NCI-H2196 treated with DMSO at 0.1 percent for 48 hours (cell line): ENCODE data around the gene EPOP.

Experiments used
- DNase-seq: peaks from one replicate; lab custom pipeline; 2025; ENCODE audit not compliant: unreplicated experiment; lab: John Stamatoyannopoulos, UW

Gene EPOP

GRCh38 chr17:38674014-38674748, 576 bp downstream of the EPOP start:
- DNase-seq: no peak

DNA sequence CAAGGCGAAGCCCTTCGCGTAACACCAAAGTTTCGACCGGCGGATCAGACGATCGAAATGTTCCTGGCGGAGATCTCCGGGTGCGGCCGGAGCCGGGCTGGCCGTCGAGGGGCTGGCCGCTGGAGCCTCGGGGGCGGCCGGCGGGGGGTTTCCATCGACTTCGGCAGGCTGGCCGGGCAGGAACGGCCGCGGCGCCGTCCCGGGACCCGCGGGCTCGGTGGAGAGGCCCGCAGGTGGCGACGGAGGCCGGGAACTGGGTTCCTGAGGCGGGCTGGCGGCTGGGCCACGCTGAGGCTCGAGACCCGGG, 1.1 kb downstream of the EPOP start:
- DNase-seq: no peak

DNA sequence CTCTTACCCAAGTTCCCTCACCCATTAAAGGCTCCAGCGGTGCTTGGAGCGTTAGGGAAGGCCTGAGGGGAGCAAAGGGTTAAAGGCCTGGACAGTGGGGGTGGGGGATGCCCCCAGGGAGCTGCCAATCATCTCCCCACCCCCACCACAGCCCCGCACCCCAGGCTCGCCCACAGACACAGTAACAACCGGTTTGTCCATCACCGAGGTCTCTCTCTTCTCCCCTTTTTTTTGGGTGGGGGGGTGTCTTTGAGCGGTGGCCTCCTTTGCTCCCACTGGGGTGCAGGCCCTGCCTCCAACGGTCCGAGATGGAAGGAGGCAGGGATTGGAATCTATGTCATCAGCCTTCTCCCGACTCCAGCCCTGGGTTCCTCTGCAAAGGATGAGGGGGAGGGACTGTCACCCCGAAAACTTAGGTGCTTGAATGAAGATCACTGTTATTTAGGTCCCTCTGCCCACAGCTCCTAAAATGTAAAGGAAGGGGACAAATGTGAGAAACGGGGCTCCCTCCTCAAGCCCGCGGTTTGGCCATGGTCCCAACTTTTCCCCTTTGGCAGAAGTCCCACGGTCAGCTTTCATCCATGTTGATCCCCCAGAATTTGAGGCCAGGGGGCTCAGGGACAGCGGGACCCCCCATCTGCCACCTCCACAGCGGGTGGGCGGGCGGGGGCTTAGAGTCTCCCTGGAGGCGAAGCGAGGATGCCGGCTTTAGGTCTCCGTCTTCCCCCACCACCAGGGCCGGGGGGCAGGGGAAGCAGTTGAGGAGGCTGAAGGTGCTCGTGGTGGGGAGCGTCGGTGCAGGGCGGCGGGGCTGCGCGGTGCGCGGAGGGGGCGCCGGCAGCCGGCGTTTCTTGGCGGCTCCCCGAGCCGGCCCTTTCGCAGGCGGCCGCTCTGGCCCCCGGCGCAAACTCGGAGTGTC, 1.7 kb downstream of the EPOP start:
- DNase-seq: no peak

DNA sequence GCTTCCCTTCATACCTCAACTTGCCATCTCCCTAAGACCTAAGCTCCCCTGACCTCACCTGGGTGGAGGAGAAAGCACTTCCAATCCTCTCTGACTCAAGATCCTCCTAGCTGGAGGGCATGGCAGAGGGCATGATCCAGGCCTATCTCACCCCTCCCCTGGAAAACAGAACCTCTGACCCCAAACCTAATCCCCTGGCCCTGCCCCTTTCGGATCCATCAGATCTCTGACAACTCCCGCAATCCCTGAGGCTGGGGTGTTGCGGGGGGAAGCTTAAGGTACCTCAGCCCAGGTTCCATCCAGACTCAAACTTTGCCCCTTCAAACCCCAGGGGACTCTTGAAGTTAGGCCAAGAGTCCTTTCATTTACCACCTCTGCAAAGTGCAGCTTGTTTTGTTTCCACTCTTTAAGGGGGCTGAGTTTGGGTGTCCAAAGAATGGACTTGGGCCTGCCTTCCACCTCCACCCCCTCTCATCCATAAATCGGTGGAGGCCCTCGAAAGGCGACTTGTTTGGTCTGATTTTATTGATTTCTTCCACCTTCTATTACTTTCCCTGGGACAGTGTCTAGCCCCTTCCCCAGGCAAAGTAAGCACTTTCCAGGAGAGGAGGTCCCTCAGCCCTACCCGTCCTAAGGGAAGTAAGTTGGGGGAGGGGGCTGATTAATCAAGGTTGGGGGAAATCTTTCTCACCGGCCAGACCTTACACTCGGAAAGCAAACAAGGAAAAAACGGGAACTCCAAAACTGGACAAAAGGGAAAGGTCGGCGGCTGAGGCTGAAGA, 2.6 kb downstream of the EPOP start:
- DNase-seq: no peak

DNA sequence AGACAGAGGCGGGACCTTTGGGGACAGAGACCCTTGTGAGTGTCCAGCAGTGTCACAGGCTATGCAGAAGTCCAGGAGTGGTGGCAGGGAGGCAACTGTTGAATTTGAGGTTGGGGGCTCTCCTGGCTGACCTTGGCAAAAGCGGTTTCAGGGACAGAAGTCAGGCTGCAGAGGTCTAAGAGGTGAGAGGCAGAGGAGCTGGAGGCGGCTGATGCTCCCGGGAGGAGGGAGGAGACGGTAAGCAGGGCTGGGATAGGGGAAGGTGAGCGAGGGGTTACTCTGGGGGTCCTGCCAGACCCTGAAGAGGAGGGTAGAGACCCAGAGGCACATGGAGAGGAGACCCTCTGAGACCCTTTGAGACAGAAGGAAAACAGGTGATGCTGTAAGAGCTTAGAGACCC, 5.2 kb downstream of the EPOP start:
- DNase-seq: no peak

DNA sequence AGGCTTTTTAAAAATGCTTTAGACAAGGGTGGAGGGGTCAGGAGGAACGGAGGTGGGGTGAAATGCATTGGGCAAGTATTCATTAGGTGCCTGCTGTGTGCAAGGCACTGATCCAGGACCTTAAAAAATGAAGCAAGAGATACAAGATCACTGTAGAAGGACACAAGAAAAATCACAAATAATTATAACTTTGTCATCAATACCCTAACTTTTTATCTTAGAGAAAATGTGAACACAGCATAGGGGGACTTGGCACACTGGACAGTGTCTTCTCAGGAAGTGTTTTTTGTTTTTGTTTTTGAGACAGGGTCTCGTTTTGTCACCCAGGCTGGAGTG, 7.0 kb downstream of the EPOP start:
- DNase-seq: no peak

DNA sequence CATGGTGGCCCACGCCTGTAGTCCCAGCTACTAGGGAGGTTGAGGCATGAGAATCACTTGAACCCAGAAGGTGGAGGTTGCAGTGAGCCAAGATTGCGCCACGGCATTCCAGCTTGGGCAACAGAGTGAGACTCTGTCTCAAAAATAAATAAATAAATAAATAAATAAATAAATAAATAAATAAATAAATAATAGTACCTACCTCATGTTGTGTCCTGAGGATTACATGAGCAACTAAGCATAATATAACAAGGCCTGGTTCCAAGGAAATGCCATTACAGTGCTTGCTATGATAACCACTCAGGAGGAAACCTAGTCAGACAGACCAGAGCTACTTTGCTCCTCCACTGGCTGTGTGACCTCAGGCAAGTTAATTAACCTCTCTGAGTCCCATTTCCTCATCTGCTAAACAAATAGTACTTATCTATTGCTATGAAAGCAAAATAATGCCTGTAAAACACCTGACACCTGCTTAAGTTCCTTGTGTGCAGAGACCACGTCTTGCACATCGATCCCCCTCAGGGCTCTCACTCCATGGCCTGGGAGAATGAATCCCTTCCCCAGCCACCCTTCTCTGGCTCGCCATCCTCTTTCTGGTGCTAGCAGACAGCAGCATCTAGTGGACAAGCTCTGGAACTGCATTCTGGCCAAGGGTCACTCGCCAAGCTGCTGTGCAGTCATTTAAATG, 7.5 kb downstream of the EPOP start:
- no peak for DNase-seq

GRCh38 chr17:38663964-38664644, 10.7 kb downstream of the EPOP start:
- DNase-seq: no peak

DNA sequence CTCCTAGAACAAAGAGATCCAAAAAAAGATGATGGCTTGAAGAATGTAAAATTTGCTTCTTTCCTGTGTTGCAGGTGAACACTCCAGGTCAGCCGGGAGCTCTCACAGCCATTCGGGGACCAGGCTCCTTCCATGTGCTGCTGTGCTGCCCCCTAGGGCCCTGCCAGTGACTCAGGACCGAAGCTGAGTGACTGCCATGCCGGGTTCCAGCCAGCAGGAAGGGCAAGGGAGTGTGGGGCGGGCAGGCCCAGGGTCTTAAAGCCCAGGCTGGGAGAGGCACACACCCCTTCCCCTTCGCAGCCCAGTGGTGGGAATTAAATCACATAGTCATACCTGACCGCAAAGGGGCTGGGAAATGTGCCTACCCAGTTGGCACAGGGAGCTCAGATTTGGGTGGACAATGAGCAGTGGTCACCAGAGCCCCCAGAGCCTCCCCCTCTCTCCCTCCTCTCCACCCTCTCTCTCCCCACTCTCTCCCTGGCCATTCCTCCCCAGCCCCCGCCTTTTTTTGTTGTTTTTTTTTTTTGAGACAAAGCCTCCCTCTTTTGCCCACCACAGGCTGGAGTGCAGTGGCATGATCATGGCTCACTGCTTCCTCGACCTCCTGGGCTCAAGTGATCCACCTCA, 11.5 kb downstream of the EPOP start:
- peak; percentile 43 for DNase-seq

DNA sequence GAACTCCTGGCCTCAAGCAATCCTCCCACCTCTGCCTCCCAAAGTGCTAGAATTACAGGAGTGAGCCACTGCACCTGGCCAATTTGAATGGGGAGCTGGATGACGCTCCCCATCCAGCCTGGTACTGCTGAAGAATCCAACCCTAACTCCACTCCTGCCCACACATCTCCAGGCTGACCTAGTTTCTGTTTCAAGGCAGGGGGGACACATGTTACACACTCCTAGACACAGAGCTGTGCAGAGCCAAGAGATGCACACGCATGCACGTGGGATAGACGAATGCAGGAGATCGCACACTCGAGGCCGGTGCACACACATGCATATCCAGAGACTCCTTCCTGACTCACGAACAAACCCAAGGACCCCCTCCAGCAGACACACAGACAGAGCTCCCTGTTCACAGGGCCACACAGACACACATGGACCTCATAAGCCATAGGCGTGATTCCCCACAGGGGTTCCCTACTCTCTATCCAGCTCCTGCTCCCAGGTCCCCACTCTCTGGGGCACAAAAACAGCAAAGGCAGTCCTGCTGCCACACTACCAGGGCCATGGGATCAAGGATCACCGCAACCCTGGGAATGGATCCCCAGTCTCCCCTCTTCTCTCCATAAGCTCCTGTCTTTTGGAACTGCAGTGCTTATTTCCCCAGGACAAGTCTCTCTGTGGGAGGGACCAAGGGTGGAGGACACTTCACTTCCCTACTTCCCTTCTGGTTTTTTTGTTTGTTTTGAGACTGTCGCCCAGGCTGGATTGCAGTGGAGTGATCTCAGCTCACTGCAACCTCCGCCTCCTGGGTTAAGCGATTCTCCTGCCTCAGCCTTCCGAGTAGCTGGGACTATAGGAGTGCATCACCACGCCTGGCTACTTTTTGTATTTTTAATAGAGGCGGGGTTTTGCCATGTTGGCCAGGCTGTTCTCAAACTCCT, 14.4 kb downstream of the EPOP start:
- no peak for DNase-seq

- DNase-seq: no peak
These were observed 15.3 kb downstream of the EPOP start for GRCh38 chr17:38659415-38659814.

GRCh38 chr17:38658741-38659345, 15.9 kb downstream of the EPOP start:
- DNase-seq: no peak

- no peak for DNase-seq
These were observed 16.7 kb downstream of the EPOP start for GRCh38 chr17:38657824-38658740.

GRCh38 chr17:38656959-38657823, 17.6 kb downstream of the EPOP start:
- DNase-seq: no peak

DNA sequence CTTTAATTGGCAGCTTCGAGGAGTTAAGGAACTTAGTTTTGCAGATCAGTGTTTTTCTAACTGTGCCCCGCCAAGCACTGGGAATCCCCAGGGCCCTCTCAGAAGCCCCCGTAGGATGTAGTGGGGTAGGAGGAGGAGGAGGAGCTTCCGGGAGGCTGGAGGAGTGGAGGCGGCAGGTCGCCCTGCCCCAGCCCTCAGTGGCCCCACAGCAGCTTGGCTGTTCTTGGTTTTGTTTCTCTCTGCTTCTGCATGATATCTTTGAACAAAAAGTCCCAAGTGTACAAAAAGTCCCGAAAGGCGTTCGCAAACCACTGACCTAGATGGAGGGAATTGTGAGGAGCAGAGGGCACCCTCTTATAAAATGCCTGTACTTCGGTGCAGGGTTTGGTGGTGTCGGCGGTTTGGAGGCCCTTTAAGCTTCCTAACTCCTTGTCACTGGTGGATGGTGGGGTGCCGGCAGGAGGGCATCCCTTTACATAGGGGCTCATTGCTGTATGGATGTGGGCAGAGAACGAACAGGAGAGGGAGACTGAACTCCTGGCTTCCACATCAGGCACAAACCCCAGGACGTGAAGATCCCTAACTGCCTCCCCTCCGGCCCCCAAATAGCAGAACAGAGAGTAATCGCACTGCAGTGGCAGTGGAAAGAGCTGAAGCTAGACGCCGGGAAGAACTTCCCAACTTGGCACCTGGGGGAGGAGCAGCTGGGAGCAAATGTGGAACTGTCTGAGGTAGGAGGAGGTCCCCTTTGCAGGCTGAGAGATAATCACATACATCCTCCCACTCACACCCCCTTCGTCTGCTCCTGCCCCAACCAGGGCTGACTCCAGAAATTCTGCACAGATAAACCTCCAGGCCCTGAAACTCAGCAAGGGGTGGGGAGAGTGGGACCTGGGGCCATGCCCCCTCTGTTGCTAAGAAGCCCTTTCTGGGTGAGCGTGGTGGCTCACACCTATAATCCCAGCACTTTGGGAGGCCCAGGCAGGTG, 20.1 kb downstream of the EPOP start:
- DNase-seq: no peak

- DNase-seq: no peak
These were observed 21.1 kb downstream of the EPOP start for GRCh38 chr17:38653679-38654078.
